Astrocyte of the hippocampus (primary cell): Measurements from ENCODE around the gene NUDT9.
"Not testable (repeated sequence)": the region's sequence is repeated elsewhere in the genome, so short reads cannot be mapped to it uniquely, and the experiment has no call there.

Experiments used
- DNase-seq: peaks from one replicate; pipeline ENCODE4 v3.0.0; 2011; ENCODE audit warnings: low read depth, low spot score

The NUDT9 gene, protein sequence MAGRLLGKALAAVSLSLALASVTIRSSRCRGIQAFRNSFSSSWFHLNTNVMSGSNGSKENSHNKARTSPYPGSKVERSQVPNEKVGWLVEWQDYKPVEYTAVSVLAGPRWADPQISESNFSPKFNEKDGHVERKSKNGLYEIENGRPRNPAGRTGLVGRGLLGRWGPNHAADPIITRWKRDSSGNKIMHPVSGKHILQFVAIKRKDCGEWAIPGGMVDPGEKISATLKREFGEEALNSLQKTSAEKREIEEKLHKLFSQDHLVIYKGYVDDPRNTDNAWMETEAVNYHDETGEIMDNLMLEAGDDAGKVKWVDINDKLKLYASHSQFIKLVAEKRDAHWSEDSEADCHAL

DNA sequence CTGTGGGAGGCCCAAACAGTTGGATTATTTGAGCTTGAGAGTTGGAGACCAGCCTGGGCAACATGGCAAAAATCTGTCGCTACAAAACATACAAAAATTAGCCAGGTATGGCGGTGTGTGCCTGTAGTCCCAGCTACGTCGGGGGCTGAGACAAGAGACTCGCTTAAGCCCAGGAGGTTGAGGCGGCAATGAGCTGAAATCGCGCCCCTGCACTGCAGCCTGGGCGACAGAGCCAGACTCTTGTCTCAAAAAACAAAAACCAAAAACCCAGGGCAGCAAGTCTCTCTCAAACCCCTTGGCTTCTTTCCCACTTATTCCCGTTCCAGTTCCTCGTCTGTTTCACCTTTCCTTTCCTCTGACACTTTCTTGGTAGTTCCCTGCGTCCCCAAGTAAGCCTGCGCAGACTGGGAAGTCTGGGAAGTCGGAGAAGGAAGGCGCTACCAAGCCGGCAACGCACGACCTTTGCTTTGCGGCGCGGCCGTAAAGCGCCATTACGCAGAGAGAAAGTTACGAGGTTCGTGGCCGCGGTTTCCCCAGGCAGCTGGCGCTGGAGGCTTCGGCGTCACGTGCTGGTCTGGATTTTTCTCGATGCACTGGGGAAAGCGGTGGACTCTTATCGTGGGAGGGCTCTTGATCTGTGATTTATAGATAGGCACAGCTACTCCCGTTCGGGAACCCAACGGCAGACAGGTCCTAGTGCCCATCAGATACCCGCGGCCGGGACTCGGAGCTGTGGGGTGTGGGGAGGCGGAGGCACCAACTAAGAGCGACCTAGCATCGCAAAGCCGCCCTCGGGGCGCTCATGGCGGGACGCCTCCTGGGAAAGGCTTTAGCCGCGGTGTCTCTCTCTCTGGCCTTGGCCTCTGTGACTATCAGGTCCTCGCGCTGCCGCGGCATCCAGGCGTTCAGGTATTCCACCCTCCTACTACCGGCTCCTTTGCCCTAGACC is at the start of gene NUDT9:
TSS of gene NUDT9 (plus strand) at position 470 of the 949 bp plus-strand sequence. CDS start at position 803, 333 bp downstream.
- DNase-seq, result peak; percentile 97

GRCh38 chr4:87375719-87376291 is 46.6 kb upstream of the NUDT9 start:
- DNase-seq, result peak; percentile 74

GRCh38 chr4:87377816-87378215 is 44.6 kb upstream of the NUDT9 start:
- no peak for DNase-seq

DNA sequence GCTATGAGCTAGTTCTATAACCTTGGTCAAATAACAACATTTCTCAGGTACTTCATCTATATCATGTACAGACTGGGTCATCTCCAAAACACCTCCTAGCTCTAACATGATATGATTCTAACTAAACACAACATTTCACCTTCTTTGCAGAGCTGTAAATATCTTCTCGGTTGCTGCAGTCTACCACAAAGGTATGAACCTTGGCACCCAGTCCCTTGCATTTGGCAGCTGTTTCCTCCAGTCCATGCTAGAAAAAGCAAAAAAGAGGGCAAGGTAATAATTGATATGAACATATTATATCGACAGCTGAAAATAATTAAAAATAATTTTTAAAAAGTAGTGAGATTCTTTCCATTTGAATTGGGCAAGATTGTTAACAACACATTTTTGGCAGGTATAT is 40.3 kb upstream of the NUDT9 start:
- DNase-seq, result no peak

GRCh38 chr4:87382931-87383330 is 39.4 kb upstream of the NUDT9 start:
- DNase-seq, result no peak

GRCh38 chr4:87384466-87385132 is 37.8 kb upstream of the NUDT9 start:
- DNase-seq, result not testable (repeated sequence)

DNA sequence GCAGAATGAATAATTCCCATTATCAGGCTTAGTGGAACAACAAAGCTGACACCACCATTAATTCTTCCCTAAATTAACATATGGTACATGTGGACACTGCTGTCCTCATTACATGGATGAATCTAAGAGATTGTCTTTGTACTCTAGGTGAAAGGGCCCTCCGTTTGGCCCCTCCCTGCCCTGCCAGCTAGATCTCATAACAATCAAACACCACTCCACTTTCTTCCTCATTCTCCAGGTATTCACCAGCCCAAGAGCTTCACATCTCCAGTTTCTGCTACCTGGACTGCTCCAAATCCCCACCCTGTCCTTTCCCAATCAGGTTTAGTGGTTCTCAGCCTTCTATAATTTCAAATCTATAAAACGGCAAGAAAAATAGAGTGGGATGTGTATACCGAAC is 35.1 kb upstream of the NUDT9 start:
- no peak for DNase-seq

- DNase-seq, result no peak
These were observed 33.5 kb upstream of the NUDT9 start for GRCh38 chr4:87388901-87389300.

DNA sequence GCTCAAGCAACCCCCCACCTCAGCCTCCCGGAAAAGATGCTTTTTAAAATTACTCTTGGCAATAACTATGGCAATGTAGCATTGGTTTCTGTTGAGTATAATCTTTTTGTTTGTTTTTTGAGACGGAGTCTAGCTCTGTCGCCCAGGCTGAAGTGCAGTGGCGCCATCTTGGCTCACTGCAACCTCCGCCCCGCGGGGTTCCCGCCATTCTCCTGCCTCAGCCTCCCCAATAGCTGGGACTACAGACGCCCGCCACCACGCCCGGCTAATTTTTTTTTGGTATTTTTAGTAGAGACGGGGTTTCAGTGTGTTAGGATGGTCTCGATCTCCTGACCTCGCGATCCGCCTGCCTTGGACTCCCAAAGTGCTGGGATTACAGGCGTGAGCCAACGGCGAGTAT is 32.3 kb upstream of the NUDT9 start:
- not testable (repeated sequence) for DNase-seq

DNA sequence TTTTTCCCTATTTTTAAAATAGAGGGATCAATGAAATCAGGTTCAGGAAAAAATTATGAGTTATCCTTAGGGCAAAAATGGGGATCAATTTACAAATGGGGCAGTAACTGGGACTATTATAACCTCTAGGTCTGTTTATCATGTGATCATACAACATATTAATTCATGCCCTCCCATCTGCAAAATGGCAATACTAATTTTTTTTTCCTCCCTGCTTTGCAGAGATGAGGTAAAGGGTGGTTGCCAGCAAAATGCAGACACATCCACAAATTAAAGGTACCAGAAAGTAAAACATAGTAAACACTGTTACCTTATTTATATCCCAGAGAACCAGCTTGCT is 31.9 kb upstream of the NUDT9 start:
- no peak for DNase-seq

DNA sequence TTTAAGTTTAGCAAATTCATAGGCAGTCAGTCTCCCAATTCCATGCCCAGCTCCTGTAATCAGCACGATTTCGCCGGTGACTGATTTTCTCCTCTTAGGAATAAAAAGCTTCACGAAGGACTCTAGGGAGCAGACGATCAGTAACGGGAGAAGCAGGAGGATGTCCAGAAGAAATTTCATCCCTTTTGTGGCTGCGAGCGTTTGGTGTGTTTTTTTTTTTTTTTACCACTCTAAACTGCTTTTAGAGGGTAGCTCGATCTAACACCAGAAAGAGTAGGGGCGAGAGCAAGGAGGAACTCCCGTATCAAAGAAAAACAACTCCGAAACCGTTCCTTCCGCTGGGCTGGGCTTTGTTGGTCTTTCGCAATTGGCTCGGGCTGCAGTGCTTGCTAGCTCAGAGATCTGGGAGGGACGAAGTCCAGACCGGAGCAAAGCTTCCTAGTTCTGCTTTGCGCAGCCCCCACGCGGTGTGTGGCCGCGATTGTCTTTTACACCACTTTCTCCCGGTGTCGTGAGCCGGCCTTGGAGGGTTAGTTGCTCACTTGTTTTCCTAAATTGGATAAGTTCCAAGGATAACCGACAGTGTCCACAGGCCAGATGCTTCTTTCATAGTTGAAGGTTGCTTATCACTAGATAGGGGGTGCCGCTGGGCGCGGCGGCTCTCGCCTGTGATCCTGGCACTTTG is 31.3 kb upstream of the NUDT9 start, which contains the start of gene HSD17B11:
TSS of gene HSD17B11 (minus strand) at position 298 of the 685 bp plus-strand sequence. CDS start at position 180, 118 bp downstream.
- peak; percentile 94 for DNase-seq

DNA sequence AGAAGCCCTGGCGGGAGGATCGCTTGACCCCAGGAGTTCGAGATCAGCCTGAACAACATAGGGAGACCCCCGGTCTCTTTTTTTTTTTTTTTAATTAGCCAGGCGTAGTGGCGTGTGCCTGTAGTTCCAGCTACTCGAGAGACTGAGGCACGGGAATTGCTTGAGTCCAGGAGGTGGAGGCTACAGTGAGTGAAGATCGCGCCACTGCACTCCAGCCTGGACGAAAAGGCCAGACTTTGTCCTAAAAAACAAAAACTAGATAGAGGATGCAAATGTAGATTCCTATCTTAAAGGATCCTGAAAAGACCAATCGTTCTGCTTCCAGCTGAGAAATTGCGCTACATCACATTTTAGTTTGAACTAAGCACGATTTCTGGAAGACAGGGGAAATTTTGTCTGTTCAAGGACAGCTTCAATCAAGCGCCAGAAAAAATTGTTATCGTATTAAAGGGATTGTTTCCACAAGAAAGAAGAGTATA is 30.8 kb upstream of the NUDT9 start:
- no peak for DNase-seq

DNA sequence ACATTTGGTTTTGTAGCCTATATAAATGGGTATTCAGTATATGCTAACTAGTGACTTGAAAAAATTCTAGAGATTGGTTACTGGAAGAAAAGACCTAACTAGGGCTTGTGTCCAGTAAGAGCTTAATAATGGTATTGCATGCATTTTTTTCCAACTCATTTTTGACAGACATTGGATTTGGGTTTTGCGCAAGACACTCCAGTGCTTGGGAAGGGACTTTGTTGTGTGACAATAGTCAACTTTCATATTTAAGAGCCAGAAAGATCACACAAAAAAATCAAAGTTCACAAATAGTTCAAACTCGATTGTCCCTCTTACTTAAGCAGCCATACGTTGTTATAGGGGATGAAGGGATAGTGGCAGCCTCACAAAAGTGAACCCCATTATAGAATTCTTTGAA is 30.2 kb upstream of the NUDT9 start:
- no peak for DNase-seq

GRCh38 chr4:87395073-87395472 is 27.3 kb upstream of the NUDT9 start:
- DNase-seq, result not testable (repeated sequence)

DNA sequence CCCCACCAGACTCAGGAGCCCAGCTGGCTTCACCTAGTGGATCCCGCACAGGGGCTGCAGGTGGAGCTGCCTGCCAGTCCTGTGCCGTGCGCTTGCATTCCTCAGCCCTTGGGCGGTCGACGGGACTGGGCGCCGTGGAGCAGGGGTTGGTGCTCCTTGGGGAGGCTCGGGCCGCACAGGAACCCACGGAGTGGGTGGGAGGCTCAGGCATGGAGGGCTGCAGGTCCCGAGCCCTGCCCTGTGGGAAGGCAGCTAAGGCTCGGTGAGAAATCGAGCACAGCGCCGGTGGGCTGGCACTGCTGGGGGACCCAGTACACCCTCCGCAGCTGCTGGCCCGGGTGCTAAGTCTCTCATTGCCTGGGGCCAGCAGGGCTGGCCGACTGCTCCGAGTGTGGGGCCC is 26.5 kb upstream of the NUDT9 start:
- not testable (repeated sequence) for DNase-seq

DNA sequence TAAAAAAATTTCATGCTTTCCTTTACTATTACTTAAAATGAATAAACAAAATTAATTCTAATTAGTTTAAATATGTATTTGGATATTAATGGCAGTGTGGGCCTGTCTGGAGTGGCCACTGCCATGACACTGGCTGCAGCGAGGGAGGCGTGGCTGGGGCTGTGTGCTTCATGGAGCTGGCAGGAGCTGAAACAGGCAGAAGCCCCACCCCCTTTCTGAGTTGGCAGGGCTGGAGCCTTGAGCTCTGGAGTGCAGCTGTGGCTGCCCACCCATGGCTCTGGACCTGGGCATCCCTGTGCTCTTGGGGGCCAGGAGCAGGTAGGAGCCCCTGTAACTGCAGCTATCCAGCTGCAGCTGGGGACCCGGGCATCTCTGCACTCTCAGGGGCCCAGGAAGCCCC is 23.2 kb upstream of the NUDT9 start:
- DNase-seq, result no peak

DNA sequence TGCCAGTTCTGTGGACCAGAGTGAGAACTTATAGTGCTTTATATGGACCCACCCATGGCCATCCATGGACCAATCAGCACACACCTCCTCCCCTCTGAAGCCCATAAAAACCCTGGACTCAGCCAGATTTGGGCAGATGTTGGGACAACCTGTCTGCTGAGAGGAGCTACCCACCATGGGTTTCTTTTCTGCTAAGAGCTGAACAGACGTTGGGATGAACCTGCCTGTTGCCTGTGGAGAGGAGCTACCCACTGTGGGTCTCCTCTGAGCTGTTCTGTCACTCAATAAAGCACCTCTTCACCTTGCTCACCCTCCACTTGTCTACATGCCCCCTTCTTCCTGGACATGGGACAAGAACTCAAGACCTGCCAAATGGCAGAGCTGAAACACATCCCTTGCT is 22.4 kb upstream of the NUDT9 start:
- DNase-seq, result no peak

GRCh38 chr4:87403732-87404131 is 18.6 kb upstream of the NUDT9 start:
- DNase-seq, result not testable (repeated sequence)

- DNase-seq, result no peak
These were observed 17.1 kb upstream of the NUDT9 start for GRCh38 chr4:87405211-87405820.

DNA sequence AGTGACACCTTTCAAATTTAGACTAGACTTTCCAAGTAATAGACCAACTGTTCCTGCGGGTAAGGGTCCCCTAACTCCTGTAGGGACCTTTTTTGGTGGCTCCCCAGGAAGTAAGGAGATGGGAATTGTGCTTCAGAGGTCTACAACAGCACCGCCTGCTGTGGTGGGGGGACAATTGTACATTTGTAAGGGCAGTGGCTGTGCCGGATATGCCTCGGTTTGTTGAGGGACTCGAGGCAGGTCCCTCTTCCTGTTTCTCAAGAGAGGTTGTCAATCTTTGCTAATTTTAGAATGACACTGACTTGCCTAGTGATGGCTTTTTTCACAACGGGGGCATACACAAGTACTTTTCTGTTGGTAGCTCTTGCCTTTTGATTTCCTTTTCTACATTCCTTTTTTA is 15.9 kb upstream of the NUDT9 start:
- DNase-seq, result no peak
